Peyer's patch (tissue), 4 donors: ENCODE results near the gene ANO2.

ENCODE experiments used
- CTCF ChIP-seq, 6 experiments: fragments of 450-650 bp in 4 of 6; fragments of 200-600 bp in 2 of 6; sonication (generic) in 1 of 6; IDR thresholded peaks; one replicate each; pipeline ENCODE4 v1.5.1; 2017 to 2019; ENCODE audit warnings: antibody characterized with exemption in 6 of 6, mild to moderate bottlenecking in 3 of 6, moderate library complexity in 1 of 6
- POLR2A ChIP-seq, 2 donors: fragments of 450-650 bp; IDR thresholded peaks; one replicate each; pipeline ENCODE4 v1.5.1; 2017; ENCODE audit warnings: antibody characterized with exemption in 2 of 2, mild to moderate bottlenecking in 2 of 2, moderate library complexity in 2 of 2

DNA sequence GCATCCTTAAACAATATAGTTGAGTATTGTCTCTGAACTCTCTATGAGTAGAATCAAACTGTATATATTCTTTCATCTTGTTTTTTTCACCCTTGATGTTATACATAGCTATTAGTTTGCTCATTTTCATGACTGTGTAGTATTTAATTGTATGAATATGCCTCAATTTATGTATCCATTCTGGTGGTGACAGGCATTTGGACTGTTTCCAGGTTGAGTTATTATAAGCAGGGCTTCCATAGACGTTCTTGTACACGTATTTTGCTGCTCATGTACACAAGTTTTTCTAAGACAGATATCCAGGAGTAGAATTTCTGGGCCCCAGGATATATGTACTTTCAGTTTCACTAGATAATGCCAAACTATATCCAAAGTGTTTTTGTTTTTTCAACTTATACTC, 301.8 kb downstream of the ANO2 start:
- TF ChIP-seq POLR2A (IDR thresholded peaks at IDR 0.05) = no peak
- TF ChIP-seq CTCF (IDR thresholded peaks at IDR 0.05) = no peak
